NCI-H69 (cell line): ENCODE data around the gene SFTA2.

ENCODE experiments used
- DNase-seq: peaks from one replicate; lab custom pipeline; 2025; lab: John Stamatoyannopoulos, UW

Gene SFTA2

GRCh38 chr6:30889921-30890645, 41.9 kb downstream of the SFTA2 start:
- DNase-seq, result peak; percentile 94

- no peak for DNase-seq
Observed at GRCh38 chr6:30889496-30889885, 42.5 kb downstream of the SFTA2 start.

- no peak for DNase-seq
Observed at GRCh38 chr6:30888816-30889495, 43.0 kb downstream of the SFTA2 start.

- DNase-seq, result peak; percentile 13
Observed at GRCh38 chr6:30887901-30888815, 43.8 kb downstream of the SFTA2 start.

- no peak for DNase-seq
Observed at GRCh38 chr6:30886897-30887255, 45.1 kb downstream of the SFTA2 start.

- peak; percentile 95 for DNase-seq
Observed at GRCh38 chr6:30885999-30886896, 45.7 kb downstream of the SFTA2 start.

- DNase-seq, result peak; percentile 86
Observed at GRCh38 chr6:30885481-30885998, 46.4 kb downstream of the SFTA2 start.

- DNase-seq, result peak; percentile 69
Observed at GRCh38 chr6:30884521-30885480, 47.2 kb downstream of the SFTA2 start.

- peak; percentile 88 for DNase-seq
Observed at GRCh38 chr6:30883685-30884520, 48.1 kb downstream of the SFTA2 start, which contains the start of gene DDR1. TSS of gene DDR1 (plus strand) at chr6:30884519. CDS start at chr6:30888730, 4,211 bp downstream.

GRCh38 chr6:30882759-30883684, 48.9 kb downstream of the SFTA2 start:
- DNase-seq, result peak; percentile 91

- DNase-seq, result peak; percentile 62
Observed at GRCh38 chr6:30882204-30882758, 49.7 kb downstream of the SFTA2 start.

GRCh38 chr6:30881392-30882203, 50.4 kb downstream of the SFTA2 start:
- DNase-seq, result peak; percentile 42
